Left ventricle myocardium superior (tissue), 1 donor: ENCODE results near the gene F10. TPM values are rescaled to one million over a fixed set of nuclear protein-coding genes. Genes with fewer than 3 reads are reported as not detected.
"Not testable (repeated sequence)": the region's sequence is repeated elsewhere in the genome, so short reads cannot be mapped to it uniquely, and the experiment has no call there.

Source experiments
- ATAC-seq: fragments of 200-7000 bp; cut with Tn5 transposase; one replicate; pipeline ENCODE4 v1.9.1; 2020; ENCODE audit warnings: mild to moderate bottlenecking, moderate library complexity
- DNase-seq: peaks from one replicate; pipeline ENCODE4 v3.0.0-alpha.2; 2020
- intact Hi-C: fragments of 100-400 bp; cut with micrococcal nuclease; formaldehyde crosslinking; loops from one replicate; pipeline ENCODE4 v1.11.0; 2022
- total RNA-seq: library from RNA; stranded (reverse); fragmentation: NEBNext Ultra II Directional; extraction: Animal tissue kit (Norgen Biotek cat#: 25700); gene quantifications from one replicate; pipeline ENCODE4 v1.2.1, GENCODE V29; 2021
- donor health status: DM: no; HTN: yes; CAD: no; lungs with severe emphysema.

The F10 gene
- total RNA-seq, 1 donor from 2014 or later = 7.1 TPM

GRCh38 chr13:113157929-113158747 lies 35.5 kb downstream of the F10 start, which contains the start of gene PROZ:
TSS of gene PROZ (plus strand) at chr13:113158648. CDS start at chr13:113158661, 13 bp downstream.
- no peak for ATAC-seq
- intact Hi-C loops = no loop called here

GRCh38 chr13:113158946-113159345 lies 36.3 kb downstream of the F10 start:
- ATAC-seq = no peak
- intact Hi-C loops = no loop called here

More at GRCh38 chr13:113157929-113158747, 35.5 kb downstream of the F10 start, which contains the start of gene PROZ:
- no peak for DNase-seq

GRCh38 chr13:113159701-113160100 lies 37.1 kb downstream of the F10 start:
- intact Hi-C loops = no loop called here
- no peak for ATAC-seq
- no peak for DNase-seq

More at GRCh38 chr13:113158946-113159345, 36.3 kb downstream of the F10 start:
- no peak for DNase-seq

GRCh38 chr13:113160983-113161382 lies 38.4 kb downstream of the F10 start:
- no peak for DNase-seq
- no peak for ATAC-seq
- intact Hi-C loops = no loop called here

GRCh38 chr13:113161433-113161832 lies 38.8 kb downstream of the F10 start:
- intact Hi-C loops = no loop called here
- no peak for ATAC-seq
- no peak for DNase-seq

- ATAC-seq, intact Hi-C loops, DNase-seq: not testable (repeated sequence)
These were observed 39.4 kb downstream of the F10 start for GRCh38 chr13:113161975-113162374.

- ATAC-seq (no peak), DNase-seq (no peak)
- intact Hi-C loops = no loop called here
These were observed 40.4 kb downstream of the F10 start for GRCh38 chr13:113162783-113163685.

GRCh38 chr13:113164492-113164891 lies 41.9 kb downstream of the F10 start:
- DNase-seq = no peak
- ATAC-seq = no peak
- intact Hi-C loops = no loop called here

GRCh38 chr13:113166266-113166665 lies 43.7 kb downstream of the F10 start:
- DNase-seq (no peak), ATAC-seq (no peak)
- intact Hi-C loops = no loop called here

GRCh38 chr13:113166681-113167080 lies 44.1 kb downstream of the F10 start:
- ATAC-seq = no peak
- intact Hi-C loops = no loop called here
- no peak for DNase-seq

GRCh38 chr13:113167155-113167554 lies 44.6 kb downstream of the F10 start:
- intact Hi-C loops = no loop called here
- DNase-seq (no peak), ATAC-seq (no peak)

GRCh38 chr13:113167575-113167974 lies 45.0 kb downstream of the F10 start:
- ATAC-seq (no peak), DNase-seq (no peak)
- intact Hi-C loops = no loop called here

- DNase-seq (no peak), ATAC-seq (no peak)
- intact Hi-C loops = no loop called here
These were observed 45.6 kb downstream of the F10 start for GRCh38 chr13:113168211-113168610.

- intact Hi-C loops = no loop called here
- DNase-seq = no peak
- peak; percentile 98 for ATAC-seq
These were observed 47.0 kb downstream of the F10 start for GRCh38 chr13:113169277-113170272.

- intact Hi-C loops = no loop called here
- no peak for ATAC-seq
- no peak for DNase-seq
These were observed 47.9 kb downstream of the F10 start for GRCh38 chr13:113170511-113170910.

- DNase-seq (no peak), ATAC-seq (no peak)
- intact Hi-C loops = no loop called here
These were observed 48.9 kb downstream of the F10 start for GRCh38 chr13:113171250-113172125.

GRCh38 chr13:113172419-113172926 lies 49.9 kb downstream of the F10 start:
- DNase-seq (no peak), ATAC-seq (no peak)
- intact Hi-C loops = no loop called here

GRCh38 chr13:113176280-113176679 lies 53.7 kb downstream of the F10 start:
- ATAC-seq (peak; percentile 45), DNase-seq (no peak)
- intact Hi-C loops = no loop called here
